ENCODE data around the gene PRKG1. TPM values are rescaled to one million over a fixed set of nuclear protein-coding genes. Genes with fewer than 3 reads are reported as not detected.

PRKG1 gene
- total RNA-seq, 1 experiment from 2014 or later, result 10.4 TPM

DNA sequence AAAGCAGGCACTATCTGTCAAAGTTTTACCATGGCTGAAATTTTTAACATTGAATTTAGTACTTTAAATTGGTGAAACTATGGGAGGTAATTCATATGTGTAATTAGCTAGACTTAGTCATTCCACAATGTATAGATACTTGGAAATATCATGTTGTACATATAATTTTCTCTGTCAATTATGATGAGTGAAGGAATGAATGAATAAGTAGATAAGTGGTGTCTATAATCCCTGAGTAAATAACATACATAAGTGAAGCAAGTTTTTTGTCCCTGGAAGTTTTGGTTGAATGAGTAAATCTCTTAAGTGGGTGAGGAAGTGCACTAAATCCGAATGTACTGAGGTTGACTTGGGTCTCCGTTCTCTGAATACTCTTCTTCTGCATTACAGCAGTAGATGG is 424.1 kb downstream of the PRKG1 start:
- Histone ChIP-seq H3K18ac (ENCODE audit: insufficient read length, low read depth, low read length) (no peak overlapping the region), H4K5ac (ENCODE audit: insufficient read length, low read depth, low read length) (no peak overlapping the region), H2AFZ (ENCODE audit: low read length) (no peak overlapping the region), H3T11ph (ENCODE audit: low read length) (no peak overlapping the region), H3K56ac (ENCODE audit: insufficient read length, low read depth, low read length) (no peak overlapping the region), H3K9ac (ENCODE audit: extremely low read depth, insufficient read length, low read length) (no peak overlapping the region), H4K91ac (ENCODE audit: insufficient read length, low read depth, low read length) (no peak overlapping the region), H3K27ac (ENCODE audit: insufficient read length, low read depth, low read length) (no peak overlapping the region), H3K27me3 (ENCODE audit: insufficient read depth, low read length) (no peaks in the 10 kb centered on the region), H4K8ac (replicated peaks; ENCODE audit: insufficient read length, low read depth, low read length) (no peak overlapping the region), H3K79me2 (ENCODE audit: insufficient read depth, low read length) (no peaks in the 10 kb centered on the region), H2BK15ac (ENCODE audit: low read depth, low read length) (no peak overlapping the region), H2BK20ac (ENCODE audit: low read depth, low read length, poor library complexity, severe bottlenecking) (no peak overlapping the region), H2BK5ac (ENCODE audit: insufficient read length, low read length) (no peak overlapping the region), H3K4me2 (ENCODE audit: insufficient read depth, insufficient read length, low read length) (no peak overlapping the region), H2AK5ac (ENCODE audit: insufficient read length, low read length) (no peak overlapping the region), H4K20me1 (ENCODE audit: control insufficient read depth, insufficient read depth, insufficient read length) (no peaks in the 10 kb centered on the region), H3K79me1 (ENCODE audit: insufficient read depth, low read depth, low read length, poor library complexity, severe bottlenecking) (no peaks in the 10 kb centered on the region), H3K4me1 (ENCODE audit: insufficient read depth, low read length) (no peaks in the 10 kb centered on the region), H3K23me2 (ENCODE audit: insufficient read length, low read depth, low read length, poor library complexity, severe bottlenecking) (no peaks in the 10 kb centered on the region), H2BK12ac (ENCODE audit: insufficient read length, low read depth, low read length) (no peak overlapping the region), H3K23ac (ENCODE audit: insufficient read length, low read depth, low read length) (no peak overlapping the region), H3K4ac (ENCODE audit: low read depth, low read length) (no peak overlapping the region), H3K14ac (ENCODE audit: insufficient read depth, low read length) (no peak overlapping the region), H2BK120ac (ENCODE audit: low read depth, low read length, poor library complexity, severe bottlenecking) (no peak overlapping the region), H3K9me3 (ENCODE audit: control insufficient read depth, low read depth, low read length) (no peaks in the 10 kb centered on the region)
- no peaks in the 10 kb centered on the region for H3K36me3 Mint-ChIP-seq (ENCODE audit: insufficient read depth in 1 of 3, low read depth in 3 of 3)
- H3K27me3 Mint-ChIP-seq (ENCODE audit: low read depth), result no peaks in the 10 kb centered on the region
- H3K9me3 Mint-ChIP-seq, result no peaks in the 10 kb centered on the region
- no peak overlapping the region for H3K27ac Mint-ChIP-seq
- peaks cover 6 to 8% of the 10 kb centered on the region in 2 experiments for H3K4me1 Mint-ChIP-seq
- no peak for DNase-seq
- TF ChIP-seq, protein P1, sequence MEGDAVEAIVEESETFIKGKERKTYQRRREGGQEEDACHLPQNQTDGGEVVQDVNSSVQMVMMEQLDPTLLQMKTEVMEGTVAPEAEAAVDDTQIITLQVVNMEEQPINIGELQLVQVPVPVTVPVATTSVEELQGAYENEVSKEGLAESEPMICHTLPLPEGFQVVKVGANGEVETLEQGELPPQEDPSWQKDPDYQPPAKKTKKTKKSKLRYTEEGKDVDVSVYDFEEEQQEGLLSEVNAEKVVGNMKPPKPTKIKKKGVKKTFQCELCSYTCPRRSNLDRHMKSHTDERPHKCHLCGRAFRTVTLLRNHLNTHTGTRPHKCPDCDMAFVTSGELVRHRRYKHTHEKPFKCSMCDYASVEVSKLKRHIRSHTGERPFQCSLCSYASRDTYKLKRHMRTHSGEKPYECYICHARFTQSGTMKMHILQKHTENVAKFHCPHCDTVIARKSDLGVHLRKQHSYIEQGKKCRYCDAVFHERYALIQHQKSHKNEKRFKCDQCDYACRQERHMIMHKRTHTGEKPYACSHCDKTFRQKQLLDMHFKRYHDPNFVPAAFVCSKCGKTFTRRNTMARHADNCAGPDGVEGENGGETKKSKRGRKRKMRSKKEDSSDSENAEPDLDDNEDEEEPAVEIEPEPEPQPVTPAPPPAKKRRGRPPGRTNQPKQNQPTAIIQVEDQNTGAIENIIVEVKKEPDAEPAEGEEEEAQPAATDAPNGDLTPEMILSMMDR (conservative IDR thresholded peaks at IDR 0.05), result no peak
- H3K4me3 Mint-ChIP-seq, result no peak overlapping the region
- no CpG with 5 or more reads among the region's 2 CpGs for WGBS (ENCODE audit: extremely low coverage, insufficient read length, low lambda C conversion rate)

Data from H9 (cell line).